Measurements from ENCODE around the gene CTNNA3.

The CTNNA3 gene

GRCh38 chr10:66813122-66813521 is 882.9 kb downstream of the CTNNA3 start:
- in situ Hi-C loops (cut with HindIII; ENCODE audit: low sequenced_read_pairs) = no loop called here

DNA sequence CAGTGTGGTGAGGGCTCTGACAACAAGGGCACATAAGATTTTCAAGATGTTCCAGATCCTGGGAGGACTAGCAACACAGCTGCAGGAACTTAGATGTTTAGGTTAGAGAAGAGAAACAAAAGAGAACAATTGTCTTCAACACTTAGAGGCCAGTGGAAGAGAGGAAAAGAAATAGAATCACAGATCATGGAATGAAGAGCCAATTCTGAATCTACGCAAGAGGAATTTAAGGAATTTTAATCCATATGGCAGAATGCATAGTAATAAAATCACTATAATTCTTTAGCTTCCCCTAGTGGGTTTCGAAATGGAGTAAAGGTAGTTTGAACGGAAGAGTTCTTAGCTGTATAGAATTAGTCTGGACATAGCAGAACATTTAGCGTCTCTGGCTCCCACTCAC is 884.8 kb downstream of the CTNNA3 start:
- in situ Hi-C loops (cut with HindIII; ENCODE audit: low sequenced_read_pairs) = no loop called here
- TF ChIP-seq, protein P1, sequence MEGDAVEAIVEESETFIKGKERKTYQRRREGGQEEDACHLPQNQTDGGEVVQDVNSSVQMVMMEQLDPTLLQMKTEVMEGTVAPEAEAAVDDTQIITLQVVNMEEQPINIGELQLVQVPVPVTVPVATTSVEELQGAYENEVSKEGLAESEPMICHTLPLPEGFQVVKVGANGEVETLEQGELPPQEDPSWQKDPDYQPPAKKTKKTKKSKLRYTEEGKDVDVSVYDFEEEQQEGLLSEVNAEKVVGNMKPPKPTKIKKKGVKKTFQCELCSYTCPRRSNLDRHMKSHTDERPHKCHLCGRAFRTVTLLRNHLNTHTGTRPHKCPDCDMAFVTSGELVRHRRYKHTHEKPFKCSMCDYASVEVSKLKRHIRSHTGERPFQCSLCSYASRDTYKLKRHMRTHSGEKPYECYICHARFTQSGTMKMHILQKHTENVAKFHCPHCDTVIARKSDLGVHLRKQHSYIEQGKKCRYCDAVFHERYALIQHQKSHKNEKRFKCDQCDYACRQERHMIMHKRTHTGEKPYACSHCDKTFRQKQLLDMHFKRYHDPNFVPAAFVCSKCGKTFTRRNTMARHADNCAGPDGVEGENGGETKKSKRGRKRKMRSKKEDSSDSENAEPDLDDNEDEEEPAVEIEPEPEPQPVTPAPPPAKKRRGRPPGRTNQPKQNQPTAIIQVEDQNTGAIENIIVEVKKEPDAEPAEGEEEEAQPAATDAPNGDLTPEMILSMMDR (IDR thresholded peaks at IDR 0.05; ENCODE audit: low read depth, low read length) = no peak
- H3K4me3 ChIP-seq (ENCODE audit: low read depth, low read length) = no peak overlapping the region
- DNase-seq (ENCODE audit: low read depth, low spot score) = no peak

More at GRCh38 chr10:66813122-66813521, 882.9 kb downstream of the CTNNA3 start:
- no peak for DNase-seq (ENCODE audit: low read depth, low spot score)
- no peak overlapping the region for H3K4me3 ChIP-seq (ENCODE audit: low read depth, low read length)
- TF ChIP-seq, protein P1 (IDR thresholded peaks at IDR 0.05; ENCODE audit: low read depth, low read length) = no peak

- H3K4me3 ChIP-seq (ENCODE audit: low read depth, low read length) = no peak overlapping the region
- TF ChIP-seq, protein P1 (IDR thresholded peaks at IDR 0.05; ENCODE audit: low read depth, low read length) = no peak
- in situ Hi-C loops (cut with HindIII; ENCODE audit: low sequenced_read_pairs) = no loop called here
- no peak for DNase-seq (ENCODE audit: low read depth, low spot score)
Observed at GRCh38 chr10:66809402-66809801, 886.6 kb downstream of the CTNNA3 start.

DNA sequence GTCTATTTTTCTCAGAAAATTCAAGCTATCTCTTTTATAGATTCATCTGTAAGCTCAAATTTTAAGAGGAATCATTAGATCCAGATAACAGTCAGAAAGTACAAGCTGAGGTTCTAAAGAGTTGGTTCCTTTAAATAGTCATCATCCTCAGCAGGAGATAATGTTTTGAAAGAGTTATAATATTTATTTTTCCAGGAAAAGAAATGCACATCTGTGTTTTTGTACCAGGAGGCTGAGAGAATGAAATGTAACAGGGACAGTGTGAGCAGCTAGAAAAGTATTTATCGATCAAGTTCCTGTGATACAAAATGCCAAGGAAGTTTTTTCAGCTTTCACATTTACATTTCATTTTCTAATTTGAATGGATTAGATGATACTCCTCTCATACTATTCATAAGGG is 890.4 kb downstream of the CTNNA3 start:
- peak; percentile 56 for DNase-seq (ENCODE audit: low read depth, low spot score)
- in situ Hi-C loops (cut with HindIII; ENCODE audit: low sequenced_read_pairs) = no loop called here
- H3K4me3 ChIP-seq (ENCODE audit: low read depth, low read length) = no peak overlapping the region
- TF ChIP-seq, protein P1 (IDR thresholded peaks at IDR 0.05; ENCODE audit: low read depth, low read length) = no peak

DNA sequence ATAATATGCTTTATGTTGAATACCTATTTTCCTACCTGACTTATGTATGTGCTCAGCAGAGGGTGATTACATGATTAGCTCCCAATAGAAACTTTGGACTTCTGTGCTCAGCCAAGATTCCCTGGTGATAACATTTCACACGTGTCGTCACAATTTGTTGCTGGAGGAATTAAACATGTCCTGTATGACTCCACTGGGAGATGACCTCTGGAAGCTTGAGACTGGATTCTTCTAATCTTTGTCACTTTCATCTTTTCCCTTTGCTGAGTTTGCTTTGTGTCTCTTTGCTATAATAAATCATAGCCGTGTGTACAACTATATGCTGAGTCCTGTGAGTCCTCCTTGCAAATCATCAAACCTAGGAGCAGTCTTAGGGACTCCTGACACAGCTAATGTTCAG is 891.0 kb downstream of the CTNNA3 start:
- TF ChIP-seq, protein P1 (IDR thresholded peaks at IDR 0.05; ENCODE audit: low read depth, low read length) = no peak
- no peak overlapping the region for H3K4me3 ChIP-seq (ENCODE audit: low read depth, low read length)
- in situ Hi-C loops (cut with HindIII; ENCODE audit: low sequenced_read_pairs) = no loop called here
- DNase-seq (ENCODE audit: low read depth, low spot score) = no peak

DNA sequence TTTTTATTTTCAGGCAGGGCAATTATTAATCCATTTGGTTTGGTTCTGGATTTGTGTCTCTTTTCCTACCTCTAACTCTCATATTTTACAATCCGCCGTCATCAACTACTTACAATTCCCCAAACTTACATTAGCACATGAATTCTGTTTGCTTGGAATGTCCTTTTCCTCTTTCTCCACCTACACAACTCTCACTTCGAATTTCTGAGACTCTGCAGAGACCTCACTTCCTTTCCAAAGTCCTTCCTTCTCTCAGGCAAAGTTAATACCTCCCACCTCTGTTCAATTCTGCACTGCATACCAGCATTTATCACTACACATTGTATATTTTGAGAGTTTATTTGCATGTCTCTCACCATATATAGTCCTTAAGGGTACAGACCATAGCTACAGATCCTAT is 892.8 kb downstream of the CTNNA3 start:
- DNase-seq (ENCODE audit: low read depth, low spot score) = no peak
- in situ Hi-C loops (cut with HindIII; ENCODE audit: low sequenced_read_pairs) = no loop called here
- TF ChIP-seq, protein P1 (IDR thresholded peaks at IDR 0.05; ENCODE audit: low read depth, low read length) = no peak
- no peak overlapping the region for H3K4me3 ChIP-seq (ENCODE audit: low read depth, low read length)

DNA sequence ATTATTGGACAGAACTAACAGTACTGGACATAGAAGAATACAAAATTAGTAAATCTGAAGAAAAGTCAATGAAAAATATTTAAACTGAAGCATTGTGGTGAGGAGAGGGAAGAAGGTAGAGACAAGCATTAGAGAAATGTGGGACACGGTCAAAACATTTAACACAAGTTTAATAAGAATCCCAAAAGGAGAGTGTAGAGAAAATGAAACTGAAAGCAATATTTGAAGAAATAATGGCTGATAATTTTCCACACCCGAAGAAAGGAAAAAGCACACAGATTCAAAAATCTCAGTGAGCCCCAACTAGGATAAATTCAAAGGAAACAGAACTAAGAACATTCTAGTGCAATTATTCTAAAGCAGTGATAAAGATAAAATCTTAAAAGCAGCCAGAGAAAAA is 896.5 kb downstream of the CTNNA3 start:
- DNase-seq (ENCODE audit: low read depth, low spot score) = no peak
- no peak overlapping the region for H3K4me3 ChIP-seq (ENCODE audit: low read depth, low read length)
- TF ChIP-seq, protein P1 (IDR thresholded peaks at IDR 0.05; ENCODE audit: low read depth, low read length) = no peak
- in situ Hi-C loops (cut with HindIII; ENCODE audit: low sequenced_read_pairs) = no loop called here
